Measurements from ENCODE around the gene RHBDF1.

RHBDF1 gene

DNA sequence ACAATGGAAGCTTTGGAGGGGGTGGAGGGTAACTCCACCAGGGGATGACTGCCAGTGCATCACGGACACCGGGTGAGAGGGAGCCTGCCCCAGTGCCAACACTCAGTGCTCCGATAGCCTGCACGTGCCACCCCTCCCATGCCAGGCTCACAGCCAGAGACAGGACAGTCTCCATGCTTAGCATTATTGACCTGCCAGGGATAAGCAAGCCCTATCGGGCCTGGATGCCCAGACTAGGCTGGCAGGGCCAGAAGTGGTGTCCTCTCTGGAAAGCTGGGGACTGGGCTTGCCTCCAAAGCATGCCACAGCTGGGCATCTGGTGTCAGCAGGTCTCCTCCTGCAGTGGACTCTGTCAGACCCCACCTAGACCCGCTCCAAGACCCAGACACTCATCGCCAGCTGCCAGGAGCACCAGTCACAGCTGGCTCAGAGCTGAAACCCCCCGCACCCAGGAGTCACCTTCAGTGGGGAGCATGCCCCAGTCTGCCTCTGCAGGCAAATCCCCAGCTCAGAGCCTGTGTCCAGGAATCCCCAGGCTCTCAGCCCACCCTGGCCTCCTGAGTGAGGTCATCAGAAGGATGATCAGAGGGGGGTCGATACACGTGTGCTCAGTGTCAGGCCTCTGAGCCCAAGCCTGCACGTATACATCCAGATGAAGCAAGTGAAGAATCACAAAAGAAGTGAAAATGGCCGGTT lies 1.8 kb upstream of the RHBDF1 start:
- no peak for DNase-seq

- no peak for DNase-seq
Measured at GRCh38 chr16:71540-72401, 660 bp downstream of the RHBDF1 start.

GRCh38 chr16:71210-71539 lies 1.3 kb downstream of the RHBDF1 start:
- no peak for DNase-seq

DNA sequence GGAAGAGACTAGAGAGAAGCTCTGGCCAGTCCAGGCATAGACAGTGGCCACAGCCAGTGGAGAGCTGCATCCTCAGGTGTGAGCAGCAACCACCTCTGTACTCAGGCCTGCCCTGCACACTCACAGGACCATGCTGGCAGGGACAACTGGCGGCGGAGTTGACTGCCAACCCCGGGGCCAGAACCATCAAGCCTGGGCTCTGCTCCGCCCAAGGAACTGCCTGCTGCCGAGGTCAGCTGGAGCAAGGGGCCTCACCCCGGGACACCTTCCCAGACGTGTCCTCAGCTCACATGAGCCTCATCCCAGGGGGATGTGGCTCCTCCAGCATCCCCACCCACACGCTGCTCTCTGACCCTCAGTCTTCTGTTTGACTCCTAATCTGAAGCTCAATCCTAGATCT lies 3.2 kb downstream of the RHBDF1 start:
- DNase-seq, result no peak

DNA sequence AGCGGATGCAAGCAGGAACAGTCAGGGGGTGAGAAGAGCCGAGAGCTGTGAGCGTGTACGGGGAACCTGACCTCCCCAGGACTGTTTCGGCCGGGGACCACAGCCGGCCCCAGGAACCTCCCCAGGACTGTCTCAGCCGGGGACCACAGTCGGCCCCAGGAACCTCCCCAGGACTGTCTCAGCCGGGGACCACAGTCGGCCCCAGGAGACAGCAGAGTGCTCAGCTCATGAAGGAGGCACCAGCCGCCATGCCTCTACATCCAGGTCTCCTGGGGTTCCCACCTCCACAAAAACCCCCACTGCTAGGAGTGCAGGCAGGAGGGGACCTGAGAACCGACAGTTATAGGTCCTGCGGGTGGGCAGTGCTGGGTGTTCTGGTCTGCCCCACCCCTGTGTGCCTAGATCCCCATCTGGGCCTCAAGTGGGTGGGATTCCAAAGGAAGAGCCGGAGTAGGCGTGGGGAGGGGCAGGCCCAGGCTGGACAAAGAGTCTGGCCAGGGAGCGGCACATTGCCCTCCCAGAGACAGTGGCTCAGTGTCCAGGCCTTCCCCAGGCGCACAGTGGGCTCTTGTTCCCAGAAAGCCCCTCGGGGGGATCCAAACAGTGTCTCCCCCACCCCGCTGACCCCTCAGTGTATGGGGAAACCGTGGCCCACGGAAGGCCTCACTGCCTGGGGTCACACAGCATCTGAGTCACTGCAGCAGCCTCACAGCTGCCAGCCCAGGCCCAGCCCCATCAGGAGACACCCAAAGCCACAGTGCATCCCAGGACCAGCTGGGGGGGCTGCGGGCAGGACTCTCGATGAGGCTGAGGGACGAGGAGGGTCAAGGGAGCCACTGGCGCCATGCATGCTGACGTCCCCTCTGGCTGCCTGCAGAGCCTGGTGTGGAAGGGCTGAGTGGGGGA lies 4.3 kb downstream of the RHBDF1 start:
- DNase-seq, result no peak

DNA sequence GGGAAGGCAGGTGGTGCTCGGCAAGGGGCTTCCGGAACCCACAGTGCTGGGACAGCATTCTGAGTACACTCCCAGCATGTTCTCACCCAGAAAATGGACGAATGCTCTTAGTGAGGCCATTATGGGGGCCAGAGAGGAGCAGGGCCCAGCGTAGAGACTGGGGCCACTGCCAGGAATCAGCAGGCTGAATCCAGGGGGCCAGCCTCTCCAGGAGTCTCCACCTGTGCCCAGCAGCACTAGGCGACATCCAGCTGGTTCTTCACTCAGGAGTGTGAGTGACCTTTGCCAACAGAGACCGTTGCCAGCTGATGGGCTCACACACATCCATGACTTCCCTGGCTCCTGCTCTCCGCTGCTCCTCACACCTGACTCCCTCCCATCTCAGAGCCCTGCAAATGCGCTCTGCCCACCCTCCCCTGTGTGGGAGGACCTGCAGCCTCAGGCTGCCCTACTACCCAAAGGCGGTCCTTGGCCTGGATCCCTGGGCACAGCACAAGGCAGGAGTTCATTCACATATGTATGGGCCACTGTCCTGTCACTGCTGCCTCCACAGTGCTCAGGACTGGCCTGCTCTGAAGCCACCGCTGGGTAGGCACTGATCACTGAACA lies 5.1 kb downstream of the RHBDF1 start:
- no peak for DNase-seq

DNA sequence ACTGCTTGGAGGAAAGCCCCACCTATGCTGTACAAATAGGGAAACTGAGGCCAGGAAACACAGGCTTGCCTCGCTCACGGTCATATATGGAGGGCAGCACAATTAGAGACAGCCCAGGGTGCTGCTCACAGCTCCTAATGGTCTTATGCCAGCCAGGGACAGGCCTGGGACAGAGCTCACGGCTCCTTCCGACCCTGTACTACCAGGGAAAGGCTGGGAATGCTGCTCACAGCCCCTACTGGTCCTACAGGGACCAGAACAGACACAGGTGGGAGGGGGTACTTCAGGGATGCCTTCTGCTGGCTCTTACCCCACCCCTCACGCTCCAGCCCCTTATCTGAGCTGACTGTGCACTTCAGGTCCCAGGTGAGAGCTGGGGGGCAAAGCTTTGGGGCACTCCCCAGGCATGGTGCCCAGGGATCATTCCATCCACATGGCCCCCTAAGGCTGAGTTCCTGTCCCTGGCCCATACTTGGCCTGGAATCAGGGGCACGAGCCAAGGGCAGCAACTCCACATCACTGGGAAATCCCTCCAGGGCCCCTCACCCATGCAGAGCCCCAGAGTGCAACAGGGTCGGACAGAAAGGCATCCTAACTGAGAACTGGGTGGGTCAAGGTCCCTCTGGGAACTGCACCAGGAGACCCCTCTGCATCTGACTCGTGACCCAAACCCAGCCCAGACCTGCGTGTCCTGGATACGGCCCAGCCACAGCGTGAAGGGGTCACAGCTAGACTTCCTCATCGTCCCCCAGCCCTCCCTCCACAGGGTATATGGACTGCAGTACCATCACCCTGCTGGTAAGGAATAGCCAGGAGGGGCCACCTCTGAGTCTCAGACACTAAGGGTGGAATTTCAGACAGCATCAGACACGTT lies 5.9 kb downstream of the RHBDF1 start:
- DNase-seq, result no peak

DNA sequence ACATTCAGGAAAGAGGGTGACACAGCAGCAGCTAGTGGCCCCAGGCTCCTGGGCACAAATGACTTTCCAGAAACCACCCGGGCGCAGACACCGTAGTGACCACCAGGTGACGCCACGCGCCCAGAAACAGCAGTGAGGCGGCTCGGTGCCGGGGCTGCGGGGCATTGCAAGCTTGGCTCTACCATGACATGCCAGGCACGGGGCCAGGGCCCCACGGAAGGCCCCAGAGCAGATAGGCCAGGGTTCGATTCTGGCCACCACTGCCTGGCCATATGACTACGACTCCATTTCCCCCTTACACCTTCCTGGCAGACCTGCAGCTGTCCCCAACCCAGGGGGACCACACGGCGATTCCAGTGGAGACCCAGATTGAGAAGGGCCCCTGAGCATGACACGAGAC lies 6.7 kb downstream of the RHBDF1 start:
- DNase-seq, result peak; percentile 82 to 84

DNA sequence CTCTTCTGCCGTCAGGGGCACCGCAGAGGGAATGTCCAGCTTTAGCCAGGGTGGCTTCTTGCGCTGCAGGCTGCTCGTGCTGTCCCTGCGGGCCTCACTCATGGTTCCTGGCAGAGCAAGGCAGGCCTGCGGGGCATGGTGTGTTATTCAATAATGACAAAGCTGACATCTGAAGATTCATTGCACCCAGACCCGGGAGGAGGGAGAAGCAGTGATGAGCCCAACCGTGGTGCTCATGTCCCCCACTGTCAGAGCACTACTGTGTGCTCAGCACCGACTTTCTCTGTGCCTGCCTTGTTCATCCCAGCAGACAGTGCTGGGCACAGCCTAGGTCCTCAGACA lies 7.5 kb downstream of the RHBDF1 start:
- DNase-seq, result no peak

DNA sequence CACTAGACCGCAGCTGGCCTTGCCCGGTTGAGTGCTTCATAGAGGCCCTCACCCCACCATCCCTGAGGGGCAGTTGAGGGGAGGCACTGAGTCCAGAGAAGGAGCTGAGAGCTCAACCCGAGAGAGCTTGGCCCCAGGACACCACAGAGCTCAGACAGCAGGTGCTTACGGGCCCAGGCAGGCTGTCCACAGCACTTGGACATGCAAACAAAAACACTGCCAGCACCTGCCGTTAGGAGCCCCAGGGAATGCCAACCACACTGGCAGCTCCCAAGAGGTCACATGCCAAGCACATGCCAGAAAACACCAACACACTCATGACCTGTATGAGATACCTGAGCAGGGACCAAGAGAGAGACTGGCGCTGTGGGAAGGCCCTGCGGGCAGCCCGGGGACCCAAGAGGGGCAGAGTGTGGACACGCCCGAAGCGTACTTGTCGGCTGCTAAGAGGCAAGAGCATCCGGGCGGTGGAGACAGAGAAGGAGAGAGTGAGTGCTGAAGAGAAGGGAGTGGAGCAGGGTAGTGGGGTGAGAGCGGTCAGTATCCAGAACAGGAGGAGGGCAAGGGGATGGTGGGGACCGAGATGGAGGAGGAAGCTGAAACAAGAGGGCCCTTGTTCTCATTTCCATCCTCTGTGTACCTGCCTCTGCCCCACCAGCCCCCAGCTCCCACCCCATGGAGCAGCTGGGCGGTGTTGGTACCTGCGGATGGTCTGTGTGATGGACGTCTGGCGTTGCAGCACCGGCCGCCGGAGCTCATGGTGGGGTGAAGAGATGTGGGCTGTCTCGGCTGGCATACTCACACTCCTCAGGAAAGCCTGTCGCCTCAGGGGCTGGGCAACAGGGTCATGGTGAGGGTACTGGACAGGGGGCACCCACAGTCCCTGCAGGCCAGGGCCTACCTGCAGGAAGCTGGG lies 8.2 kb downstream of the RHBDF1 start:
- no peak for DNase-seq

DNA sequence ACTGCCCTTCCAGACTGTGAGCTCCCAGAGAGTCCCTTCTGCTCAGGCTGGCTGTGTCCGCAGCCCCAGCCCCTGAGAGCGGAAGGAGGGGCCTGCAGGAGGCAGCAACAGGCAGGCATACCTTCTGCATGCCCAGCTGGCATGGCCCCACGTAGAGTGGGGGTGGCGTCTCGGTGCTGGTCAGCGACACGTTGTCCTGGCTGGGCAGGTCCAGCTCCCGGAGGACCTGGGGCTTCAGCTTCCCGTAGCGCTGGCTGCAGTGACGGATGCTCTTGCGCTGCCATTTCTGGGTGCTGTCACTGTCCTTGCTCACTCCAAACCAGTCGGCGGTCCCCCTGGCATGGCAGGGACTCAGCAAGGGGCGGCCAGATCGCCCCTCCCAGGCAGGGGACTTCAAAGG lies 9.0 kb downstream of the RHBDF1 start:
- DNase-seq, result no peak

- DNase-seq, result no peak
Measured at GRCh38 chr16:62968-63391, 9.5 kb downstream of the RHBDF1 start.

DNA sequence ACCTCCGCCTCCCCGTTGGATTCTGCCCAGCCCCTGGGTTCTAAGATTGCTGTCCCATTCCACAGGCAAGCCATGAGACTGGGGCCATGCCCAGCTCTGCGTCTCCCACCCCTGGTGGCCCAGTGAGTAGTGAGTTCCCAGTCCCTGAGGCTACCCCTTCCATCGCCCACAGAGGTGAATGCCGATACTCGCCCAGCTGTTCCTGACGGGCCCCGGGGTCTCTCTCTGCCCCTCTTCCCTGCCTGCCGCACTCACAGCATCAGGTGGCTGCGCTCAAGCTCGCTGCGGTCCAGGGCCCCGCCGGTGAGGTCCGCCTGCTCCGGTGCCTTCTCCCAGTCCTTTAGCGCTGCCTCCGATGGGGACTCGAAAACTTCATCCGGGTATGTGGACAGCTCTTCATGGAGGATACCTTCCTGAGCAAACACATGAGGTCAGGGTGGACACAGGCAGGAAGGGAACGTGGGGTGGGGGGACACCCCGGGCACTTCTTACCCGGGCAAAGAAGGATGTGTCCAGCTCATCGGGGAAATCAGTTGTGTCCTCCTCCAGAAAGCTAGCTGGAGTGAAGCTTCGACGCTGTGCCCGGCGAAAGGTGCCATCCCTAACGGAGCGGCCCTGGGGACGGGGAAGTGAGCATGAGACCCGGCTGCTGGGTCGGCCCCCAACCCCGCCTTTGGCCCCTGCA lies 10.0 kb downstream of the RHBDF1 start:
- no peak for DNase-seq

DNA sequence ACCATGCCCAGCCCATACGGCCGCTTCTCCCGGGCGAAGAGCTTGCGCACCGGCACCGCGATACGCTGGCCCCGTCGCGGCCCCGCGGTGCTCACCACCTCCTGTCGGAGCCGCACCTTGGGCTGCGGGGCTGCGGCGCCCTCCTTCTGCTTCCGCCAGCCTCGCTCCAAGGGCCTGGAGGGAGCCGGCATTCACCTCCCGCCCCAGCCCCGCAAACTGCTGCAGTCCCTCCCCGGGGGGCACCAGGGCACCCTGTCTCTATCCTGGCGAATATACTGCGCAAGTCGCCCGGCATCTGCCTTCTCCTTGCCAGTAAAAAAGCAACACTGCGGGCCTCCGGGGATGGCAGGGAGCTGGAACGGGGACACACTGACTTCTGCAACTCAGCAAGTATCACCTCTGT lies 10.6 kb downstream of the RHBDF1 start:
- DNase-seq, result no peak

DNA sequence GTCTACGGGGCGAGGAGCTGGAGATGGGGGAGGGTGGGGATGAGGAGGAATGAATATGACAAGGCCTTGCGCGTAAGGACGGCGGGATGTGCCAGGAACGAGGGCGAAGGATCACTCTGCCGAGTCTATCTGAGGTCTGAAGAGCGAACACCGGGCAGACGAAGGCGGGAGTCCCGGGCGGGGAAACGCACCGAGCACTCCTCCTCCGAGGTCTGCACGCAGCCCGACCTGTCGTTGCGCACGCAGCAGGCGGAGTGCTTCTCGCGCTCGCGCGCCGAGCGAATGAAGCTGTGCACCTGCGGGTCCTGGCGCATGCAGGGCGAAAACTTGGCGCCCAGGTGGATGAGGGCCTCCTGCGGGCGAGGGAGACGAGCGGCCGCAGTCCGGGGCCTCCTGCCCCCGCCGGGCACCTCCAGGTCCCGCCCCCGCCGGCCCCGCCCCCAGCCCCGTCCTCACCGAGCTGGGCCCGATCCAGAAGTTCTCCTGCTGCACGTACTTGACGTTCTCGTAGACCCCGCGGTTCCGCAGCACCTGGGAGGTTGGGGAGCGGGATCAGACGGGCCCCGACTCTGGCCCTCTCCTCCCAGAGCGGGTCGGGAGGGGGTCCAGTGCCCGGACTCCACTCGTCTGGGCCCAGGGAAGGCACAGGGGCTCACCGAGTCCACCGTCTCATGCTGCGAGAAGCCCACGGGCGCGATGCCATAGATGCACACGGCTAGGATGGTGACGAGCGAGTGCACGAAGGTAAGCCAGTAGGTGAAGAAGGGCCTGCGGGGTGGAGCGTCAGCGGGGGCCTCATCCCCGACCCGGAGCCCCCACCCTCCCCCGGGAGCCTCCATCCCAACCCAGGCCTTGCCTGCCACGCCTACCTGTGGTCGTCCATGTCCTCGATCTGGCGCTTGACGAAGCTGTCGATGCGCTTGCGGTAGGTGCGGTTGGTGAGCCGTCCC lies 11.2 kb downstream of the RHBDF1 start:
- no peak for DNase-seq

DNA sequence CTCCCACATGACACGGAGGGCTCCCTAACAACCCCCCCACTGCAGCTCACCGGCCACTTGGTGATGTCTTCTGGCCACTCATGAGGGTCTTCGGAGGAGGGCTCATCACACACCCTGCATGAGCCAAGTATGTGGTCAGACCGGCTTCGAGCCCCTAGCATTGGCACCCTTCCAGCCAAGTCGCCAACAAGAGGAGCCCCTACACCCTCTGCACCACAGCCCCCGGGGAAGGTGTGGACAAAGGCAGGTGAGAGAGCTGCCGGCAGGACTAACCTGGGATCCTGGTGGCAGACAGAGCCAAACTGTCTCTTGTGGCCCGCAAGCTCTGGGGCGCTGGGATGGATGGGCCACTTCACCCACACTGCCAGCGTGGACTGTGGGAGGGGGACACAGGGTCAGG lies 12.3 kb downstream of the RHBDF1 start:
- no peak for DNase-seq

- no peak for DNase-seq
Measured at GRCh38 chr16:59440-60059, 12.9 kb downstream of the RHBDF1 start.
